ENCODE data around the gene TMEM219. TPM values are rescaled to one million over a fixed set of nuclear protein-coding genes. Genes with fewer than 3 reads are reported as not detected.

The TMEM219 gene
- total RNA-seq, 1 experiment from 2014 or later = 48.3 TPM

- no TSS peak for BruUV-seq (replicated peaks)
- ChIA-PET CTCF (no interaction called here), POLR2A (ENCODE audit: low non-redundant PET) (no interaction called here)
- peaks cover 8% of the 10 kb centered on the region for H3K4me1 ChIP-seq (ENCODE audit: insufficient read depth, low read length, poor library complexity, severe bottlenecking)
- DNase-seq (ENCODE audit: low spot score) = peak; percentile 64
- H3K27me3 ChIP-seq (replicated peaks; ENCODE audit: insufficient read depth, low read depth, low read length, poor library complexity) = no peaks in the 10 kb centered on the region
- TF ChIP-seq EZH2 (IDR thresholded peaks at IDR 0.05; ENCODE audit: borderline replicate concordance, low read depth, low read length, poor library complexity, severe bottlenecking) = no peak
- peak; percentile 66 for TF ChIP-seq CTCF (conservative IDR thresholded peaks at IDR 0.05; ENCODE audit: low read depth, low read length)
- intact Hi-C loops (cut with micrococcal nuclease; ENCODE audit: unreplicated experiment) = no loop called here
- no peak overlapping the region for H3K27ac ChIP-seq (ENCODE audit: low read depth, low read length, poor library complexity, severe bottlenecking)
- H3K4me3 ChIP-seq (ENCODE audit: low read depth, low read length, poor library complexity, severe bottlenecking) = no peak overlapping the region
- no peaks in the 10 kb centered on the region for H3K9me3 ChIP-seq (ENCODE audit: low read depth, low read length, poor library complexity, severe bottlenecking)
- peaks cover 11% of the 10 kb centered on the region for H3K36me3 ChIP-seq (ENCODE audit: insufficient read depth, low read length, poor library complexity, severe bottlenecking)
These were observed 43.6 kb downstream of the TMEM219 start for GRCh38 chr16:30005341-30006094.

- H3K36me3 ChIP-seq (ENCODE audit: insufficient read depth, low read length, poor library complexity, severe bottlenecking) = peaks cover 11% of the 10 kb centered on the region
- no TSS peak for BruUV-seq (replicated peaks)
- no peak overlapping the region for H3K27ac ChIP-seq (ENCODE audit: low read depth, low read length, poor library complexity, severe bottlenecking)
- intact Hi-C loops (cut with micrococcal nuclease; ENCODE audit: unreplicated experiment) = no loop called here
- CTCF ChIA-PET = no interaction called here
- peaks cover 10% of the 10 kb centered on the region for H3K4me1 ChIP-seq (ENCODE audit: insufficient read depth, low read length, poor library complexity, severe bottlenecking)
- no peak for DNase-seq (ENCODE audit: low spot score)
- POLR2A ChIA-PET (ENCODE audit: low non-redundant PET) = no interaction called here
- no peak for TF ChIP-seq CTCF (conservative IDR thresholded peaks at IDR 0.05; ENCODE audit: low read depth, low read length)
- TF ChIP-seq EZH2 (IDR thresholded peaks at IDR 0.05; ENCODE audit: borderline replicate concordance, low read depth, low read length, poor library complexity, severe bottlenecking) = no peak
- no peak overlapping the region for H3K4me3 ChIP-seq (ENCODE audit: low read depth, low read length, poor library complexity, severe bottlenecking)
- H3K27me3 ChIP-seq (replicated peaks; ENCODE audit: insufficient read depth, low read depth, low read length, poor library complexity) = no peaks in the 10 kb centered on the region
- no peaks in the 10 kb centered on the region for H3K9me3 ChIP-seq (ENCODE audit: low read depth, low read length, poor library complexity, severe bottlenecking)
These were observed 44.2 kb downstream of the TMEM219 start for GRCh38 chr16:30006095-30006473.

GRCh38 chr16:30006659-30007377 is 44.9 kb downstream of the TMEM219 start:
- peaks cover 10% of the 10 kb centered on the region for H3K4me1 ChIP-seq (ENCODE audit: insufficient read depth, low read length, poor library complexity, severe bottlenecking)
- H3K36me3 ChIP-seq (ENCODE audit: insufficient read depth, low read length, poor library complexity, severe bottlenecking) = peaks cover 11% of the 10 kb centered on the region
- DNase-seq (ENCODE audit: low spot score) = no peak
- H3K9me3 ChIP-seq (ENCODE audit: low read depth, low read length, poor library complexity, severe bottlenecking) = no peaks in the 10 kb centered on the region
- H3K4me3 ChIP-seq (ENCODE audit: low read depth, low read length, poor library complexity, severe bottlenecking) = no peak overlapping the region
- H3K27ac ChIP-seq (ENCODE audit: low read depth, low read length, poor library complexity, severe bottlenecking) = no peak overlapping the region
- ChIA-PET CTCF (no interaction called here), POLR2A (ENCODE audit: low non-redundant PET) (no interaction called here)
- intact Hi-C loops (cut with micrococcal nuclease; ENCODE audit: unreplicated experiment) = no loop called here
- H3K27me3 ChIP-seq (replicated peaks; ENCODE audit: insufficient read depth, low read depth, low read length, poor library complexity) = no peaks in the 10 kb centered on the region
- BruUV-seq (replicated peaks) = no TSS peak
- TF ChIP-seq EZH2 (IDR thresholded peaks at IDR 0.05; ENCODE audit: borderline replicate concordance, low read depth, low read length, poor library complexity, severe bottlenecking) (no peak), CTCF (conservative IDR thresholded peaks at IDR 0.05; ENCODE audit: low read depth, low read length) (no peak)
